ENCODE measurements around the gene AUTS2. TPM values are rescaled to one million over a fixed set of nuclear protein-coding genes. Genes with fewer than 3 reads are reported as not detected.

The AUTS2 gene
- total and polyA plus RNA-seq, 2 of the 8 experiments (the other 6 are each of a cell fraction or from before 2014, with no cell fraction given) = 25.9 to 101 TPM

DNA sequence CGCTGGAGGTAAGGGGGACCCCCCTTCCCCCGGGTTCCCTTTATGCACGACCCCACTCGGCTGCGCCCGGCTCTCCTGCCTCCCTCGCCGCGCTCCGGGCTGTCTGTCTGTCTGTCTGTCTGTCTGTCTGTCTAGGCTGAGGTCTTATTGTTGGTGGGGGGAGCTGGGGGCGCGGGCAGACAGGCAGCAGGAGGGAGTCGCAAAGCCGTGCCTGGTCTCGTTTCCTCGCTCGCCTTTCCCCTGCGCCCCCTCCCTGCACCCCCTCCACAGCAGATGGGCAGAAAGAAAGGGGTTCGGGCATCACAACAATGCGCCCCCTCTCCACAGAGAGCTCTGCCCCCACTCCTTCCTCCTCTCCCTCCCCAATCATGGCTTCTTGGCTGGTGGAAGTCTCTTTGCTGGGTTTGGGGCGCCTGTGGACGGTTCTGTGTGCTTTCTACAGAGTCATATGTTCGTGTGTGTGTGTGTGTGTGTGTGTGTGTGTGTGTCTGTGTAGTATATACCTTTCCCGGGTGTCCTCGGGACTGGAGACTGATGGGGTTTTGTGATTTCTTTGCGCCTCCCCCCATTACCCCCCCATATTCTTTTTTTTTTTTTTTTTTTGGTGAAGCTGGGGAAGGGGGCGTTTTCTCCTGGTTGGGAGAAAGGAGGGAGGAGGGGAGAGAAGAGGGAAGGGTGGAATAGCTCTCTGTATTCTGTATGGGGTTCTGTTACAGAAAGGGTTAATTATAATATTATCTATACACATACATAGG, 1.9 kb downstream of the AUTS2 start (continued):
- TF ChIP-seq KDM1A (IDR thresholded peaks at IDR 0.05; ENCODE audit: borderline replicate concordance, low read length) = no peak
